Upper lobe of left lung (tissue), 4 donors: ENCODE data around the gene CCDC57.

Experiments
- CTCF ChIP-seq, 6 experiments: fragments of 450-650 bp in 4 of 6; fragments of 200-600 bp in 2 of 6; sonication (generic) in 2 of 6; IDR thresholded peaks; one replicate each; pipeline ENCODE4 v1.5.1; 2016 to 2019; ENCODE audit warnings: antibody characterized with exemption in 6 of 6
- EP300 ChIP-seq, 4 donors: sonication (generic); formaldehyde crosslinking; IDR thresholded peaks; one replicate each; pipeline ENCODE4 v1.5.1; 2017; ENCODE audit warnings: antibody characterized with exemption in 4 of 4, control low read depth in 2 of 4
- POLR2A ChIP-seq, 4 donors: fragments of 450-650 bp; IDR thresholded peaks; one replicate each; pipeline ENCODE4 v1.5.1; 2016 to 2017; ENCODE audit warnings: antibody characterized with exemption in 4 of 4, mild to moderate bottlenecking in 2 of 4
- POLR2AphosphoS5 ChIP-seq, 2 donors: sonication (generic); formaldehyde crosslinking; IDR thresholded peaks; one replicate each; pipeline ENCODE4 v1.5.1; 2017; ENCODE audit warnings: antibody characterized with exemption in 2 of 2

- TF ChIP-seq CTCF (IDR thresholded peaks at IDR 0.05) (no peak), EP300 (IDR thresholded peaks at IDR 0.05) (no peak), POLR2AphosphoS5 (IDR thresholded peaks at IDR 0.05) (no peak), POLR2A (IDR thresholded peaks at IDR 0.05) (no peak)
Observed at GRCh38 chr17:82218349-82219075, 5.9 kb upstream of the CCDC57 start.
